Measurements from ENCODE around the gene PKP1.

Gene PKP1

GRCh38 chr1:201295861-201296260 is 12.6 kb downstream of the PKP1 start:
- no peak overlapping the region for H3K4me3 ChIP-seq (ENCODE audit: low read length)
- H3K36me3 ChIP-seq (ENCODE audit: control insufficient read depth, low read length): no peaks in the 10 kb centered on the region
- H3K9me2 ChIP-seq (replicated peaks; ENCODE audit: control insufficient read depth, low read length): no peaks in the 10 kb centered on the region
- H3K9me3 ChIP-seq (ENCODE audit: control insufficient read depth, insufficient read depth, low read length): no peaks in the 10 kb centered on the region
- no peaks in the 10 kb centered on the region for H4K20me1 ChIP-seq (ENCODE audit: control insufficient read depth, insufficient read depth, low read depth, low read length)
- no peak overlapping the region for H3K27ac ChIP-seq (ENCODE audit: low read depth, low read length)
- no peaks in the 10 kb centered on the region for H3F3A ChIP-seq (ENCODE audit: control insufficient read depth, insufficient read depth)
- no peaks in the 10 kb centered on the region for H3K79me2 ChIP-seq (ENCODE audit: control insufficient read depth, low read length)
- TF ChIP-seq CTCF (IDR thresholded peaks at IDR 0.05; ENCODE audit: low read depth, low read length, poor library complexity, severe bottlenecking) (no peak), EZH2phosphoT487 (IDR thresholded peaks at IDR 0.05; ENCODE audit: borderline replicate concordance, low read length) (no peak)
- peaks cover 55% of the 10 kb centered on the region for H3K27me3 ChIP-seq (ENCODE audit: control insufficient read depth, low read length)
- no peak overlapping the region for H3K4me2 ChIP-seq (ENCODE audit: low read length)
- no peaks in the 10 kb centered on the region for H3K4me1 ChIP-seq (ENCODE audit: control insufficient read depth, low read length)

- Histone ChIP-seq H3K4me3 (ENCODE audit: low read length) (no peak overlapping the region), H3K27me3 (ENCODE audit: control insufficient read depth, low read length) (peaks cover 58% of the 10 kb centered on the region), H3K4me2 (ENCODE audit: low read length) (no peak overlapping the region), H3K79me2 (ENCODE audit: control insufficient read depth, low read length) (no peaks in the 10 kb centered on the region), H3K9me2 (replicated peaks; ENCODE audit: control insufficient read depth, low read length) (no peaks in the 10 kb centered on the region), H3K4me1 (ENCODE audit: control insufficient read depth, low read length) (no peaks in the 10 kb centered on the region), H3K36me3 (ENCODE audit: control insufficient read depth, low read length) (no peaks in the 10 kb centered on the region), H3K9me3 (ENCODE audit: control insufficient read depth, insufficient read depth, low read length) (no peaks in the 10 kb centered on the region), H3K27ac (ENCODE audit: low read depth, low read length) (no peak overlapping the region), H4K20me1 (ENCODE audit: control insufficient read depth, insufficient read depth, low read depth, low read length) (no peaks in the 10 kb centered on the region), H3F3A (ENCODE audit: control insufficient read depth, insufficient read depth) (no peaks in the 10 kb centered on the region)
- no peak for TF ChIP-seq CTCF (IDR thresholded peaks at IDR 0.05; ENCODE audit: low read depth, low read length, poor library complexity, severe bottlenecking)
- TF ChIP-seq EZH2phosphoT487 (IDR thresholded peaks at IDR 0.05; ENCODE audit: borderline replicate concordance, low read length): no peak
Measured at GRCh38 chr1:201296352-201296751, 13.0 kb downstream of the PKP1 start.

- Histone ChIP-seq H3K27ac (ENCODE audit: low read depth, low read length) (no peak overlapping the region), H3K36me3 (ENCODE audit: control insufficient read depth, low read length) (no peaks in the 10 kb centered on the region), H3K79me2 (ENCODE audit: control insufficient read depth, low read length) (no peaks in the 10 kb centered on the region), H3K4me2 (ENCODE audit: low read length) (no peak overlapping the region), H4K20me1 (ENCODE audit: control insufficient read depth, insufficient read depth, low read depth, low read length) (no peaks in the 10 kb centered on the region), H3K9me2 (replicated peaks; ENCODE audit: control insufficient read depth, low read length) (no peaks in the 10 kb centered on the region), H3K27me3 (ENCODE audit: control insufficient read depth, low read length) (peaks cover 53% of the 10 kb centered on the region), H3K4me3 (ENCODE audit: low read length) (no peak overlapping the region), H3K9me3 (ENCODE audit: control insufficient read depth, insufficient read depth, low read length) (no peaks in the 10 kb centered on the region), H3K4me1 (ENCODE audit: control insufficient read depth, low read length) (no peaks in the 10 kb centered on the region), H3F3A (ENCODE audit: control insufficient read depth, insufficient read depth) (no peaks in the 10 kb centered on the region)
- no peak for TF ChIP-seq CTCF (IDR thresholded peaks at IDR 0.05; ENCODE audit: low read depth, low read length, poor library complexity, severe bottlenecking)
- TF ChIP-seq EZH2phosphoT487 (IDR thresholded peaks at IDR 0.05; ENCODE audit: borderline replicate concordance, low read length): no peak
Measured at GRCh38 chr1:201298396-201299381, 15.4 kb downstream of the PKP1 start.

Data from DOHH2 (cell line).